Measurements from ENCODE around the gene CSMD2.

CSMD2 gene

GRCh38 chr1:33725556-33726160, 439.4 kb downstream of the CSMD2 start:
- no peak overlapping the region for H3K4me3 Mint-ChIP-seq
- H3K36me3 Mint-ChIP-seq (ENCODE audit: low read depth), result no peaks in the 10 kb centered on the region
- no peak for ATAC-seq
- H3K27ac Mint-ChIP-seq, result no peak overlapping the region
- no peaks in the 10 kb centered on the region for H3K9me3 Mint-ChIP-seq
- no peaks in the 10 kb centered on the region for H3K4me1 Mint-ChIP-seq
- no peak for DNase-seq
- H3K27me3 Mint-ChIP-seq, result no peaks in the 10 kb centered on the region

GRCh38 chr1:33725037-33725436, 440.0 kb downstream of the CSMD2 start:
- no peak for ATAC-seq
- Mint-ChIP-seq H3K27ac (no peak overlapping the region), H3K4me1 (no peaks in the 10 kb centered on the region)

GRCh38 chr1:33724348-33724747, 440.7 kb downstream of the CSMD2 start:
- Mint-ChIP-seq H3K4me3 (no peak overlapping the region), H3K27ac (no peak overlapping the region)

More at GRCh38 chr1:33725037-33725436, 440.0 kb downstream of the CSMD2 start:
- no peaks in the 10 kb centered on the region for H3K27me3 Mint-ChIP-seq
- no peak for DNase-seq
- no peak overlapping the region for H3K4me3 Mint-ChIP-seq
- H3K9me3 Mint-ChIP-seq, result no peaks in the 10 kb centered on the region
- no peaks in the 10 kb centered on the region for H3K36me3 Mint-ChIP-seq (ENCODE audit: low read depth)

GRCh38 chr1:33723251-33723650, 441.8 kb downstream of the CSMD2 start:
- Mint-ChIP-seq H3K36me3 (ENCODE audit: low read depth) (no peaks in the 10 kb centered on the region), H3K27me3 (no peaks in the 10 kb centered on the region), H3K9me3 (no peaks in the 10 kb centered on the region), H3K27ac (no peak overlapping the region), H3K4me3 (no peak overlapping the region), H3K4me1 (no peaks in the 10 kb centered on the region)
- ATAC-seq (no peak), DNase-seq (no peak)

More at GRCh38 chr1:33724348-33724747, 440.7 kb downstream of the CSMD2 start:
- DNase-seq (no peak), ATAC-seq (no peak)
- Mint-ChIP-seq H3K4me1 (no peaks in the 10 kb centered on the region), H3K36me3 (ENCODE audit: low read depth) (no peaks in the 10 kb centered on the region), H3K9me3 (no peaks in the 10 kb centered on the region), H3K27me3 (no peaks in the 10 kb centered on the region)

DNA sequence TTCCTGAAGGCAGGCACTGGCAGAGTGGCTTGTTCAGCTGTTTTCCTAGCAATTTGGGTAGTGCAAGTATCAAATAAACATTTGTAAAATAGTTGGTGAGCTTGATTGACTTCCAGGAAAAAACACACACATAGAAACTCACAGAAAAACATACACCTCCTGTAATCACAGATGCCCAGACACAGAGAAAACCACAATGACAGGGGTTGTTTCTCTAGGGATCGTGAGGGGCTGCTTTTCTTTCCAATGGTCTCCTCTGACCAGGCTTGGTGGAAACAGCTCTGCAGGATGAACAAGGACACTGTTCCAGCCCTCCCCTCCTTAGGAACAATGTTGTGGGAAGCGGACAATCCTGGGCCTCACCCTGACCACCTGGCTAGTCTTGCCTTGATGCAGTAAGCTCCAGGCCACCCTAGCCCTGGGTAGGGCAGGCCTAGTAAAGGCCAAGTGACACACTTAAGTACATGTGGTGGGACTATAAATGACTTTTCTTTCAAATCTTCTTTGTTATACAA, 443.7 kb downstream of the CSMD2 start:
- Mint-ChIP-seq H3K9me3 (no peaks in the 10 kb centered on the region), H3K36me3 (ENCODE audit: low read depth) (no peaks in the 10 kb centered on the region), H3K27me3 (no peaks in the 10 kb centered on the region), H3K4me3 (no peak overlapping the region), H3K4me1 (no peaks in the 10 kb centered on the region), H3K27ac (no peak overlapping the region)
- no peak for ATAC-seq
- no peak for DNase-seq

DNA sequence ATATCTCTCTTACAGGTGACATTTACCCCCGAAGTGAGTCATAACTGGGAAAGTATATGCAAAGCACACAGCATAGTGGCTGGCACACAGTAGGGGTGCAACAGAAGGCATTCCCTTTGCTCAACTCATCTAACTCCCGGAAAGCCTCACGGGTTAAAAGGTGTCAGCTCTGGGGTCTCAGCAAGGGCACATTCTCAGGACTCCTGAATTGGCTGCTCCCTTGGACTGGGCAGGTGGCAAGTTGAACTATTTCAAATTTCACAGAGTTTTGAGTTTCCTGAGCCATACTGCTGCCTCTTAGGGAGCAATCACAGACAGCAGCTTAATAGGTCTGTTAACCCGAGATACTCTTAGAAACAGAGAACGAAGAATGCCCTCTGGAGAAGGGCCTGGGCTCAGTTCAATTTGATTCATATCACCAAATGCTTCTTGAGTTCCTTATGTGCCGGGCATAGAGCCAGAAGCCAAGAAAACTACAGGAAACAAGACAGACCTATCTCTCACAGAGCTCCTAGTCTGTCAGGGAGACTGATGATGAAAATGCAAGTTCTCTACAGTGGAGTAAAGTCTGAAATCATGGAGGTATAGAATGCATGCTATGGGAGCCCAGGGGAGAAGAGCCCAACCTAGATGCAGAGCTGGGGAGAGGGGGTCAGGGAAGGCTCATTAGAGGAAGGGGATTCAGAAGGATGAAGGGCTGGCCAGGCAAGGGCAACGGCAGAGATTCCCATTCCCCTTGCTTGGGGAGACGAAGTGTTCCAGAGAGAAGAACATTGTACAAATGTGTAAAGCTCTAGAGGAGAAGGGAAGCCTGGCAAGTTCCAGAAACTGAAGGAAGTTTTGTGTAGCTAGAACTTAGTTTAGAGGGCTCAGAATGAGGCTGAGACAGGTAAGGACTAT, 445.0 kb downstream of the CSMD2 start:
- Mint-ChIP-seq H3K27ac (no peak overlapping the region), H3K36me3 (ENCODE audit: low read depth) (no peaks in the 10 kb centered on the region), H3K9me3 (no peaks in the 10 kb centered on the region), H3K4me1 (no peaks in the 10 kb centered on the region), H3K27me3 (no peaks in the 10 kb centered on the region), H3K4me3 (no peak overlapping the region)
- ATAC-seq (no peak), DNase-seq (no peak)

GRCh38 chr1:33719326-33719725, 445.7 kb downstream of the CSMD2 start:
- Mint-ChIP-seq H3K36me3 (ENCODE audit: low read depth) (no peaks in the 10 kb centered on the region), H3K4me1 (no peaks in the 10 kb centered on the region), H3K27me3 (no peaks in the 10 kb centered on the region), H3K4me3 (no peak overlapping the region), H3K9me3 (no peaks in the 10 kb centered on the region), H3K27ac (no peak overlapping the region)
- ATAC-seq, result no peak
- DNase-seq, result no peak

GRCh38 chr1:33718186-33718585, 446.8 kb downstream of the CSMD2 start:
- Mint-ChIP-seq H3K9me3 (no peaks in the 10 kb centered on the region), H3K4me1 (no peaks in the 10 kb centered on the region), H3K4me3 (no peak overlapping the region), H3K27me3 (peaks cover 4% of the 10 kb centered on the region), H3K36me3 (ENCODE audit: low read depth) (no peaks in the 10 kb centered on the region), H3K27ac (no peak overlapping the region)
- ATAC-seq, result no peak
- DNase-seq, result no peak

GRCh38 chr1:33716976-33717688, 447.9 kb downstream of the CSMD2 start:
- no peak for DNase-seq
- Mint-ChIP-seq H3K9me3 (no peaks in the 10 kb centered on the region), H3K36me3 (ENCODE audit: low read depth) (no peaks in the 10 kb centered on the region), H3K4me3 (no peak overlapping the region), H3K4me1 (no peaks in the 10 kb centered on the region), H3K27me3 (peaks cover 4% of the 10 kb centered on the region), H3K27ac (no peak overlapping the region)
- no peak for ATAC-seq

DNA sequence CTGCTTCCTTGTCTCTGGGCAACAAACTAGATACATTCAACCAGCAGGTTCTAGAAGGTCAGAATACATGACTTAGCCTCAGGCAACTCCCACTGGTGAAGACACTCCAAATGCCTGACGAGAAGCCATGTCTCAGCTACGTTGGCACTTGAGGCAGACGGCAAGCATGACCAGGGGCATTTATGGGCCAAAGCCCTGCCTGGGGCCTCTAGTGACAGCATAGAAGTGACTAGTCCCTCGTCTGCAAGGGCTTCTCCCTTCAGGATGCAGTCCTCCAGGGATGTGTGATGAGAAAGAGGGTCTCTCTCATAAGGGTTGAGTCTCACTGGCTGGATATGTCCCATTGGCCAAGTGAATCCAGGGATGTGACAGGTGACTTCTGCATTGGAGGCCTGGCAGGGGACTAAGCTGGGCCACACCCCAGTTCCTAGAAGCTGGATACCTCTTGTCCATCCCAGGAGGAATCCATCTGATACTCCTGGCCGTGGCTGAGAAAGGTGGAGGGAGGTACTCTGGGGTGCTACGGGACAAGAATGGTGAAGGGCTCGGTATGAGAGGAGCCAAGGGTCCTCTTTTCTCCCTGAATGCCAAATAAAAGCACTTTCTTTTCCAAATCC, 449.7 kb downstream of the CSMD2 start:
- DNase-seq (no peak), ATAC-seq (no peak)
- Mint-ChIP-seq H3K4me1 (no peaks in the 10 kb centered on the region), H3K27ac (no peak overlapping the region), H3K36me3 (ENCODE audit: low read depth) (no peaks in the 10 kb centered on the region), H3K9me3 (no peaks in the 10 kb centered on the region), H3K27me3 (peaks cover 6% of the 10 kb centered on the region), H3K4me3 (no peak overlapping the region)

DNA sequence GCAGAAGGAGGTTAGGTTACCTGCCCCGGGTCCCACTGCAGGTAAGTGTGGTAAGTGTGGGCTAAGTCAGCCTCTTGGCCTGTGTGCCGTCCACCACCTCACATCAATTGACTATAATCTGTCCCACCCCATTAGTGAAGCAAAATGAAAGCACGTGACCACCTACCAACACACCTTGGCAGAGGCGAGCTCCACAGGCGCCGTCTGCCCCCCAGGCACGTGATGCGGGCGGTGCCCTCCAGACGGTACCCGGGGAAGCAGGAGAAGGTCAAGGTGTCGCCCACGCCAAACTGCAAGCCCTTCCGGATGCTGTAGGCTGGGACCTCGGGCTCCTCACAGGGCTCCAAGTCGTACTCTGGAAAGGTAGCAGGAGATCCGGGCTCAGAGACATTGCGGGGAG, 450.6 kb downstream of the CSMD2 start:
- Mint-ChIP-seq H3K36me3 (ENCODE audit: low read depth) (no peaks in the 10 kb centered on the region), H3K4me1 (no peaks in the 10 kb centered on the region), H3K27me3 (peaks cover 7% of the 10 kb centered on the region), H3K27ac (no peak overlapping the region), H3K9me3 (no peaks in the 10 kb centered on the region), H3K4me3 (no peak overlapping the region)
- DNase-seq (no peak), ATAC-seq (no peak)

DNA sequence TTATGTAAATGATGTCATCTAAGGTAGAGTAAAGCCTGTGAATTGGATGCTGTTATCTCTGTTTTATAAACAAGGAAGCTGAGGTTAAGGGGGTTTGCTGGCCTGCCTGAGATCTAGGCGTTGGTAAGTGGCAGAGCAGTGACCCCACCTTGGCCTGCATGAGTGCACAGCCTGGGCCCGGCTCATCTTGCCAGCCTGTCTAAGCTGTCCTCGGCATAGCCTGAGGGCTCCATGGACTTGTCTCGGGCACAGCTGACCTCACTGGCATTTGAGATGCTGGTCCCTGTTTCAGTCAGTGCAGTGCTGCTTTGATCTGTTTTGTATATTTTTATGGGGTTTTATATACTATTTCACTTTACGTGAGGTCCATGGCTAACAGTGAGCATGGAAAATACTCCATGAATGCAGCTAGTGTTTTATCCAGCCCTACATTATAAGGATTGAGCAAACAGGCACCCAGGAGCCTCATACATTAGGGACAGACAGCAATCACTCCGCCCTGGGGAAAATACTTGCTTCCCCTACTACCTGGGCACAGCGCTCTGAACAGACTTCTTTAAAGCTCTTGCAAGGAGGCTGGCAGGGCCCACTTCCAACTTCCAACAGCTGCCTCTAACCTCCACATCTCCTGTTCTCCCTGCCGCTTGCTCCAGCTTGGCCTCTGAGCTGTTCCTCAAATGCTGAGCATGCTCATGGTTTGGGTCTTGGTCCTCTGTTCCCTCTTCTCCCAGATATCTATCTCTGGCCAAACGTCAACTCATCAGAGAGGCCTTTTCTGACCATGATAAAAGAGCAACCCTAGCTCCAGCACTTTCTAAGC, 451.8 kb downstream of the CSMD2 start:
- Mint-ChIP-seq H3K4me1 (no peaks in the 10 kb centered on the region), H3K9me3 (no peaks in the 10 kb centered on the region)

DNA sequence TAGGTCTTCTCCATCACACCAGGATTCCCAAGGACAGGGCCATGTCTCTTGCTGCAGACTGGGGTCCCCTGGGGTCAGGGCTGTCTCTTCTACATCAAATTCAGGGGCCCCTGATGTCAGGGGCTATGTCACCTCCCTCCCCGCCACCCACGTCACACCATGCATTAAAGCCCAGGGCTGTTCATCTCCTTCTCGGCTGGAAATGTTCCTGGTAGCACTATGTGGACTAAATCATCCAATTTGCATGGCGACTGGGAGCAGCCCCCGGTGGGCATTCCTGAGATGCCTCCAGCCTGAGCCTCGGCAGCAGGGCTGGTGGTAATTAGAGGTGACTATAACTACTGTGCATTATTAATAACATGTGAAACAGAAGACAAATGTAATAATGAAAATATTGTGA, 452.8 kb downstream of the CSMD2 start:
- no peak overlapping the region for H3K4me3 Mint-ChIP-seq
- ATAC-seq (no peak), DNase-seq (no peak)
- no peaks in the 10 kb centered on the region for H3K4me1 Mint-ChIP-seq
- H3K9me3 Mint-ChIP-seq, result no peaks in the 10 kb centered on the region
- no peak overlapping the region for H3K27ac Mint-ChIP-seq
- H3K36me3 Mint-ChIP-seq (ENCODE audit: low read depth), result no peaks in the 10 kb centered on the region
- peaks cover 15% of the 10 kb centered on the region for H3K27me3 Mint-ChIP-seq

More for the DNA sequence above, 451.8 kb downstream of the CSMD2 start:
- H3K27me3 Mint-ChIP-seq, result peaks cover 11% of the 10 kb centered on the region
- H3K36me3 Mint-ChIP-seq (ENCODE audit: low read depth), result no peaks in the 10 kb centered on the region
- H3K4me3 Mint-ChIP-seq, result no peak overlapping the region
- ATAC-seq (no peak), DNase-seq (no peak)
- no peak overlapping the region for H3K27ac Mint-ChIP-seq

DNA sequence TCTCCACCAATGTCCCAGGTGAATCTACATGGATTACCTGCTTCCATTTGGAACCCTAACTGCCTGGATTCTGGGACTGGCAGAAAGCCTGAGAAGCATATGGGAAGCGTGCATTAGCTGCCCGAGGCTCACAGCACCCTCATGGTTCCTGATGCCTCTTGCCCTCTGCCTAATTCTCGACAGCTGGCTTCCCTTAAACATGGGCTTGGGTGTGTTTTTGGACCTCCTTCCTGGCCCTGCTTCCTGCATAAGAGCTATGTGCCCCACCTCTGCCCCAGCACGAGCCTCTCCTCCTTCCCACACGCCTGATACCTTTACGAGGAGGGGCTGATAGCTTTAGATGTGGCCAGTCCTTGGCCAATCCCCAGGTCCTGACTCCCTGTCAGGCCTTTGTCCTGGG, 453.5 kb downstream of the CSMD2 start:
- H3K27ac Mint-ChIP-seq, result no peak overlapping the region
- H3K4me3 Mint-ChIP-seq, result no peak overlapping the region
- H3K4me1 Mint-ChIP-seq, result no peaks in the 10 kb centered on the region
- H3K9me3 Mint-ChIP-seq, result no peaks in the 10 kb centered on the region
- DNase-seq (no peak), ATAC-seq (no peak)
- peaks cover 19% of the 10 kb centered on the region for H3K27me3 Mint-ChIP-seq
- no peaks in the 10 kb centered on the region for H3K36me3 Mint-ChIP-seq (ENCODE audit: low read depth)
